SK-N-SH (cell line): Measurements from ENCODE around the gene ARSJ.

Source experiments
- CTCF ChIP-seq: fragments of 200-600 bp; sonication (generic); IDR thresholded peaks from 2 replicates; pipeline ENCODE4 v1.6.1; 2017; ENCODE audit warnings: antibody characterized with exemption, mild to moderate bottlenecking, moderate library complexity
- FOXM1 ChIP-seq: IDR thresholded peaks from 2 replicates; pipeline ENCODE4 v1.4.0; 2012; ENCODE audit warnings: low read depth, mild to moderate bottlenecking
- RCOR1 ChIP-seq: fragments of 150-350 bp; IDR thresholded peaks from 2 replicates; pipeline ENCODE4 v1.6.1; 2017; ENCODE audit warnings: antibody characterized with exemption, low read length
- REST ChIP-seq: IDR thresholded peaks from 2 replicates; pipeline ENCODE4 v1.6.1; 2012; ENCODE audit warnings: mild to moderate bottlenecking, low read depth, low read length, moderate library complexity
- RFX5 ChIP-seq: IDR thresholded peaks from 2 replicates; pipeline ENCODE4 v1.6.1; 2012; ENCODE audit warnings: mild to moderate bottlenecking, improper control_type of control experiment, low read length
- TAF1 ChIP-seq: IDR thresholded peaks from 2 replicates; pipeline ENCODE4 v1.6.1; 2012; ENCODE audit warnings: low read depth, mild to moderate bottlenecking, low read length, moderate library complexity, borderline replicate concordance
- USF1 ChIP-seq: IDR thresholded peaks from 2 replicates; pipeline ENCODE4 v1.4.0; 2012; ENCODE audit warnings: low read depth, borderline replicate concordance
- YY1 ChIP-seq: IDR thresholded peaks from 2 replicates; pipeline ENCODE4 v1.4.0; 2012; ENCODE audit warnings: low read depth, mild to moderate bottlenecking

- TF ChIP-seq TAF1 (no peak), CTCF (no peak), RFX5 (no peak), REST (no peak), USF1 (no peak), FOXM1 (no peak), RCOR1 (no peak), YY1 (no peak)
Measured at GRCh38 chr4:113941836-113942235, 37.6 kb downstream of the ARSJ start.
